ENCODE results near the gene CYREN.

GRCh38 chr7:135164357-135165061, 6.0 kb downstream of the CYREN start:
- no peak for TF ChIP-seq EZH2 (IDR thresholded peaks at IDR 0.05; ENCODE audit: low read length)
- TF ChIP-seq, protein P1, sequence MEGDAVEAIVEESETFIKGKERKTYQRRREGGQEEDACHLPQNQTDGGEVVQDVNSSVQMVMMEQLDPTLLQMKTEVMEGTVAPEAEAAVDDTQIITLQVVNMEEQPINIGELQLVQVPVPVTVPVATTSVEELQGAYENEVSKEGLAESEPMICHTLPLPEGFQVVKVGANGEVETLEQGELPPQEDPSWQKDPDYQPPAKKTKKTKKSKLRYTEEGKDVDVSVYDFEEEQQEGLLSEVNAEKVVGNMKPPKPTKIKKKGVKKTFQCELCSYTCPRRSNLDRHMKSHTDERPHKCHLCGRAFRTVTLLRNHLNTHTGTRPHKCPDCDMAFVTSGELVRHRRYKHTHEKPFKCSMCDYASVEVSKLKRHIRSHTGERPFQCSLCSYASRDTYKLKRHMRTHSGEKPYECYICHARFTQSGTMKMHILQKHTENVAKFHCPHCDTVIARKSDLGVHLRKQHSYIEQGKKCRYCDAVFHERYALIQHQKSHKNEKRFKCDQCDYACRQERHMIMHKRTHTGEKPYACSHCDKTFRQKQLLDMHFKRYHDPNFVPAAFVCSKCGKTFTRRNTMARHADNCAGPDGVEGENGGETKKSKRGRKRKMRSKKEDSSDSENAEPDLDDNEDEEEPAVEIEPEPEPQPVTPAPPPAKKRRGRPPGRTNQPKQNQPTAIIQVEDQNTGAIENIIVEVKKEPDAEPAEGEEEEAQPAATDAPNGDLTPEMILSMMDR (optimal IDR thresholded peaks at IDR 0.05 in 1 of 3, IDR thresholded peaks at IDR 0.05 in 1 of 3, conservative IDR thresholded peaks at IDR 0.05 in 1 of 3; ENCODE audit: extremely low read depth in 1 of 3, insufficient read depth in 2 of 3, low read length in 3 of 3), result no peak
